Astrocyte (in vitro differentiated cells and primary cell): ENCODE measurements around the gene OR7C1. TPM values are rescaled to one million over a fixed set of nuclear protein-coding genes. Genes with fewer than 3 reads are reported as not detected.

Experiments
- DNase-seq: peaks from one replicate; pipeline ENCODE4 v3.0.0-alpha.2; 2010; ENCODE audit warnings: low read depth
- FAIRE-seq: peaks from 2 replicates; lab custom pipeline; 2011; peaks lifted over from hg19 to GRCh38; lab: Jason Lieb, UNC
- H2AFZ ChIP-seq: 2 replicates; pipeline ENCODE4 v1.6.0; 2012; ENCODE audit warnings: low read depth, low read length, inconsistent platforms
- H3K27ac ChIP-seq: 2 replicates; pipeline ENCODE4 v1.5.1; 2011; ENCODE audit warnings: low read depth, low read length, inconsistent platforms
- H3K27me3 ChIP-seq: 2 replicates; pipeline ENCODE4 v1.6.0; 2011; ENCODE audit warnings: low read length, inconsistent platforms; ENCODE audit not compliant: insufficient read depth
- H3K36me3 ChIP-seq: 2 replicates; pipeline ENCODE4 v1.5.1; 2011; ENCODE audit warnings: low read length, inconsistent platforms; ENCODE audit not compliant: insufficient read depth
- H3K4me1 ChIP-seq: 2 replicates; pipeline ENCODE4 v1.5.1; 2011; ENCODE audit warnings: low read length, inconsistent platforms; ENCODE audit not compliant: insufficient read depth
- H3K4me2 ChIP-seq: 2 replicates; pipeline ENCODE4 v1.6.0; 2012; ENCODE audit warnings: low read length, inconsistent platforms
- H3K4me3 ChIP-seq: 2 replicates; pipeline ENCODE4 v1.5.1; 2011; ENCODE audit warnings: low read depth, mild to moderate bottlenecking, low read length, inconsistent platforms; ENCODE audit not compliant: insufficient read depth
- H3K79me2 ChIP-seq: 2 replicates; pipeline ENCODE4 v1.6.0; 2012; ENCODE audit warnings: mild to moderate bottlenecking, low read length, inconsistent platforms; ENCODE audit not compliant: insufficient read depth
- H3K9ac ChIP-seq: 2 replicates; pipeline ENCODE4 v1.6.0; 2012; ENCODE audit warnings: mild to moderate bottlenecking, low read length, inconsistent platforms
- H3K9me3 ChIP-seq: 2 replicates; pipeline ENCODE4 v1.5.1; 2012; ENCODE audit warnings: low read depth, mild to moderate bottlenecking, low read length, inconsistent platforms; ENCODE audit not compliant: insufficient read depth
- H4K20me1 ChIP-seq: 2 replicates; pipeline ENCODE4 v1.6.0; 2012; ENCODE audit warnings: low read length, inconsistent platforms; ENCODE audit not compliant: insufficient read depth
- H3K27ac Mint-ChIP-seq: one replicate; pipeline ENCODE4 v1.8.0; 2021; ENCODE audit warnings: mild to moderate bottlenecking, mixed read lengths; ENCODE audit not compliant: unreplicated experiment
- H3K27me3 Mint-ChIP-seq: one replicate; pipeline ENCODE4 v1.8.0; 2021; ENCODE audit warnings: low read depth, mixed read lengths; ENCODE audit not compliant: unreplicated experiment
- H3K36me3 Mint-ChIP-seq: one replicate; pipeline ENCODE4 v1.8.0; 2021; ENCODE audit warnings: low read depth, mixed read lengths; ENCODE audit not compliant: unreplicated experiment
- H3K4me1 Mint-ChIP-seq: one replicate; pipeline ENCODE4 v1.8.0; 2021; ENCODE audit warnings: low read depth, mixed read lengths; ENCODE audit not compliant: unreplicated experiment
- H3K4me3 Mint-ChIP-seq: one replicate; pipeline ENCODE4 v1.8.0; 2021; ENCODE audit warnings: mild to moderate bottlenecking, moderate library complexity, mixed read lengths; ENCODE audit not compliant: unreplicated experiment
- H3K9me3 Mint-ChIP-seq: one replicate; pipeline ENCODE4 v1.8.0; 2021; ENCODE audit warnings: mild to moderate bottlenecking, mixed read lengths; ENCODE audit not compliant: unreplicated experiment
- CTCF ChIP-seq: IDR thresholded peaks from 2 replicates; pipeline ENCODE4 v1.5.1; 2011; ENCODE audit warnings: low read depth, mild to moderate bottlenecking, inconsistent platforms, low read length, moderate library complexity; ENCODE audit not compliant: insufficient read depth
- EZH2 ChIP-seq: IDR thresholded peaks from 2 replicates; pipeline ENCODE4 v1.6.1; 2012; ENCODE audit warnings: mild to moderate bottlenecking, low read length, inconsistent platforms; ENCODE audit not compliant: insufficient read depth
- total RNA-seq: library from RNA; stranded (reverse); gene quantifications from 2 replicates; pipeline ENCODE4 v1.2.1, GENCODE V29; 2021

OR7C1 gene
- total RNA-seq, 1 donor from 2014 or later, result not detected

DNA sequence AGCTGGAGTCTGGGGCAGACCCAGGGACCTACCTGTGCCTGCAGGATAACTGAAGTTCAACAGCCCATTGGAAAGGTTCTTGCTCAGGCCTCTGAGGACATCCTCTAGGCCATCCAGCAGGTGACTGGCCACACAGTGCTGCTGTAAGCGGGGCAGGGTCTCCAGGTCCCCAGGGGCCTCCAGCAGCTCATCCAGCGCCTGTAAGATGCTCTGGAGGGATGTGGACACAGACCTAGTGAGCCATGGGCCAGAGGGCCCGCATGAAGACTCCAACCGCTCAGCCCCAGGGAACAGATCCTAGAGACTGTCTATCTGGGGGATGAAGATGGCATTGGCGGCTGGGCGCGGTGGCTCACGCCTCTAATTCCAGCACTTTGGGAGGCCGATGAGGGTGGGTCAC is 70.6 kb downstream of the OR7C1 start:
- Mint-ChIP-seq H3K36me3 (no peaks in the 10 kb centered on the region), H3K27ac (no peak overlapping the region), H3K27me3 (peaks cover 13% of the 10 kb centered on the region), H3K4me3 (no peak overlapping the region), H3K9me3 (peaks cover 10% of the 10 kb centered on the region), H3K4me1 (no peaks in the 10 kb centered on the region)
- DNase-seq (no peak), FAIRE-seq (no peak)
- Histone ChIP-seq H3K36me3 (no peaks in the 10 kb centered on the region), H4K20me1 (no peaks in the 10 kb centered on the region), H2AFZ (no peak overlapping the region), H3K9ac (no peak overlapping the region), H3K9me3 (no peaks in the 10 kb centered on the region), H3K79me2 (no peaks in the 10 kb centered on the region), H3K27me3 (no peaks in the 10 kb centered on the region), H3K4me2 (no peak overlapping the region), H3K27ac (no peak overlapping the region), H3K4me1 (no peaks in the 10 kb centered on the region), H3K4me3 (no peak overlapping the region)
- TF ChIP-seq EZH2 (no peak), CTCF (no peak)

DNA sequence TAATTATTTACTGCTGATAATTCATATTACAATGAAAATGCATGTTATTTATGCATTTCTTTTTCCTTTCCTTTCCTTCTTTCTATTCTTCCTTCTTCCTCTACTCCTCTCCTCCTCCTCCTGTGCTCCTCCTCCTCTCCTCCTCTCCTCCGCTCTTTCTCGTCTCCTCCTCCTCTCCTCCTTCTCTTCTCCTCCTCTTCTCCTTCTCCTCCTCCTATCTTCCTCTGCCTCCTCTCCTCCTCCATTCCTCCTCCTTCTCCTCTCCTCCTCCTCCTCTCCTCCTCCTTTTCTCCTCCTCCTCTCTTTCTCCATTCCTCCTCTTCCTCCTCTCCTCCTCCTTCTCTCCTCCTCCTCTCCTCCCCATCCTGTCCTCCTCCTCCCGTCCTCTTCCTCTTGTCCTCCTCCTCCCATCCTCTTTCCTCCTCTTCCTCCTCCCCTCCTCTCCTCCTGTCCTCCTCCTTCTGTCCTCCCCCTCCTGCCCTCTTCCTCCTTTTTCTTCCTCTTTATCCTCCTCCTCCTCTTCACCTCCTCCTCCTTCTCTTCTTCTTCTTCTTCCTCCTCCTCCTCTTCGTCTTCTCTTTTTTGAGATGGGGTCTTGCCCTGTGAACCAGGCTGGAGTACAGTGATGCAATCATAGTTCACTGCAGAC is 71.4 kb downstream of the OR7C1 start:
- no peak overlapping the region for H3K4me3 Mint-ChIP-seq
- Histone ChIP-seq H2AFZ (no peak overlapping the region), H4K20me1 (no peaks in the 10 kb centered on the region), H3K9ac (no peak overlapping the region), H3K79me2 (no peaks in the 10 kb centered on the region), H3K9me3 (no peaks in the 10 kb centered on the region), H3K4me2 (no peak overlapping the region), H3K27ac (no peak overlapping the region), H3K27me3 (no peaks in the 10 kb centered on the region), H3K4me3 (no peak overlapping the region), H3K4me1 (no peaks in the 10 kb centered on the region), H3K36me3 (no peaks in the 10 kb centered on the region)
- TF ChIP-seq EZH2 (no peak), CTCF (no peak)
- no peak for FAIRE-seq
- H3K36me3 Mint-ChIP-seq, result no peaks in the 10 kb centered on the region
- no peaks in the 10 kb centered on the region for H3K4me1 Mint-ChIP-seq
- peak overlapping the region; percentile 18 for H3K27ac Mint-ChIP-seq
- no peak for DNase-seq
- peaks cover 10% of the 10 kb centered on the region for H3K9me3 Mint-ChIP-seq
- H3K27me3 Mint-ChIP-seq, result peaks cover 12% of the 10 kb centered on the region

- no peaks in the 10 kb centered on the region for H3K9me3 ChIP-seq
- peaks cover 10% of the 10 kb centered on the region for H3K9me3 Mint-ChIP-seq
These were observed 72.9 kb downstream of the OR7C1 start for GRCh38 chr19:14762111-14762510.

More at GRCh38 chr19:14762111-14762510, 72.9 kb downstream of the OR7C1 start:
- no peaks in the 10 kb centered on the region for H3K4me1 Mint-ChIP-seq
- Histone ChIP-seq H3K9ac (no peak overlapping the region), H3K36me3 (no peaks in the 10 kb centered on the region), H3K27ac (no peak overlapping the region), H3K27me3 (no peaks in the 10 kb centered on the region), H2AFZ (no peak overlapping the region), H3K79me2 (no peaks in the 10 kb centered on the region), H4K20me1 (no peaks in the 10 kb centered on the region), H3K4me1 (no peaks in the 10 kb centered on the region), H3K4me2 (no peak overlapping the region), H3K4me3 (no peak overlapping the region)
- no peak overlapping the region for H3K4me3 Mint-ChIP-seq
- no peak for TF ChIP-seq EZH2
- no peak for TF ChIP-seq CTCF
- H3K36me3 Mint-ChIP-seq, result no peaks in the 10 kb centered on the region
- H3K27me3 Mint-ChIP-seq, result peaks cover 8% of the 10 kb centered on the region
- FAIRE-seq (no peak), DNase-seq (no peak)
- H3K27ac Mint-ChIP-seq, result no peak overlapping the region
